BE2C (cell line): ENCODE results near the gene PCDH18.

Experiments used
- DNase-seq: peaks from one replicate; pipeline ENCODE4 v3.0.0-alpha.2; 2020
- H3K27me3 ChIP-seq: fragments of 250-450 bp; sonication (Bioruptor Pico); 2 replicates; pipeline ENCODE4 v1.5.1; 2020; ENCODE audit warnings: mild to moderate bottlenecking
- H3K36me3 ChIP-seq: fragments of 250-450 bp; sonication (Bioruptor Pico); 2 replicates; pipeline ENCODE4 v1.5.1; 2020; ENCODE audit warnings: mild to moderate bottlenecking
- H3K4me1 ChIP-seq: fragments of 250-450 bp; sonication (Bioruptor Pico); 2 replicates; pipeline ENCODE4 v1.5.1; 2020
- H3K4me3 ChIP-seq: 2 replicates; pipeline ENCODE4 v1.5.1; 2011; ENCODE audit warnings: low read depth, low read length
- H3K9me3 ChIP-seq: fragments of 250-450 bp; sonication (Bioruptor Pico); 2 replicates; pipeline ENCODE4 v1.5.1; 2020
- CTCF ChIP-seq: IDR thresholded peaks from 2 replicates; pipeline ENCODE4 v1.5.1; 2012; ENCODE audit warnings: mild to moderate bottlenecking, low read depth, low read length

The PCDH18 gene

DNA sequence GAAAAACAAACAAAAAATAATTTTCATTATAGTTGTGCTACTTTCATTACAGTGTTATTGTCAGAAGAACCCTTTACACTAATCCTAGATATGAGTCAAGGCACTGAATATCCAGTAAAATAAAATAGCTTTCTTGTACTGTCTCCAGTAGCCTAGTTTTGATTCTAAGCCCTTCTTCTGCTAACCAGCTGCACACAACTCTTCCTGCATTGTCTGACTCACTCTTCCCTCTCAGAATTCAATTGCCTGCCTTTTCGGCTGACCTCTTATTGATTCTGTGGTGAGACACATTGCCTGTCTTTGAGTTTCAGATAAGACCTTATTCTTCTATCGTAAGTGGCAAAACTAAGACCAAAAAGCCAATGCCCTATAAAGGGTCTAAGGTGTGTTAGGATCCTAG is 26.7 kb upstream of the PCDH18 start:
- TF ChIP-seq CTCF, result no peak
- no peaks in the 10 kb centered on the region for H3K27me3 ChIP-seq
- no peak for DNase-seq

DNA sequence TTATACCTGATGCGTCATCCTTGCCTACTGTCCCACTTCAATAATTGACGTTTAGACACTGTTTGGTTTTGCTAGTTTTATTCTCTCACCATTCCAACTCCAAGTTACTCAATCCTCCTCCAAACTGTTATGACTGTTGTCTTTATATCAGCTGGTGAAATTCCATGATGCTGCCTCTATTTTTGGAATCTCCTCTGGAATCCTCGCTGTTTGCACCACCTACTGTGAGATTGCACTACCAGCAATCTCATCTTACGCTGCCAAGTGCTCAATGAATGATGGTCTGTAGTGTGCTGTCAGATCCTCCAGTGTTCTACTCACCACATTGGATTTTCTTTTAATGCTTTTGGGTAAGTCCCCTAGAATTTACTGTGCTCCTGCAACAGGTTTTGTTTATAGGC is 13.2 kb upstream of the PCDH18 start:
- H3K27me3 ChIP-seq, result no peaks in the 10 kb centered on the region
- no peak for DNase-seq
- no peaks in the 10 kb centered on the region for H3K9me3 ChIP-seq
- H3K4me3 ChIP-seq, result no peak overlapping the region
- H3K36me3 ChIP-seq, result no peaks in the 10 kb centered on the region
- TF ChIP-seq CTCF, result no peak
- H3K4me1 ChIP-seq, result 0 out of 2 replicates have a peak, but pooled peaks cover 2% of the 10 kb centered on the region

More for the DNA sequence above, 26.7 kb upstream of the PCDH18 start:
- H3K4me3 ChIP-seq, result no peak overlapping the region
- no peaks in the 10 kb centered on the region for H3K9me3 ChIP-seq
- H3K36me3 ChIP-seq, result no peaks in the 10 kb centered on the region
- peaks cover 4% of the 10 kb centered on the region; the same call in 1 of the 2 replicates for H3K4me1 ChIP-seq

DNA sequence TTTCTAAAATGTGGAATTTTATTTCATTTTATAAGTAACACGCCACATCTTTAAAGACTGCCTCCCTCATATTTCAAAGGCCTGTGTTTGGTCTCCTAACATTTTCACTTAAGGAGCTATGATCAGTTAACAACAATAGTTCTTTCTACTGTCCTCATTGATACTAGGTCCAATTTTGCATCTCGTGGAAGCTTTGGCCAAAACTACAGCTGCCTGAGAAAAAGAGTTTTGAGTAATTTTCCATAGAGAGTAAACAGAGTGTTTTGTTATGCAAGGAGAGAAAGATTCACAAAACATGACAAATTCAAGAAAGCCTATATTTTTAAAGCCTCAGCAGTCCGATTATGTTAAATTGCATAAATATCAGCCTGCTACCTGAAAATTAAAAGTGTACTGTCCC is 11.4 kb upstream of the PCDH18 start:
- no peak for TF ChIP-seq CTCF
- no peaks in the 10 kb centered on the region for H3K9me3 ChIP-seq
- H3K27me3 ChIP-seq, result no peaks in the 10 kb centered on the region
- no peak overlapping the region for H3K4me3 ChIP-seq
- H3K4me1 ChIP-seq, result 0 out of 2 replicates have a peak, but pooled peaks cover 2% of the 10 kb centered on the region
- DNase-seq, result no peak
- no peaks in the 10 kb centered on the region for H3K36me3 ChIP-seq

DNA sequence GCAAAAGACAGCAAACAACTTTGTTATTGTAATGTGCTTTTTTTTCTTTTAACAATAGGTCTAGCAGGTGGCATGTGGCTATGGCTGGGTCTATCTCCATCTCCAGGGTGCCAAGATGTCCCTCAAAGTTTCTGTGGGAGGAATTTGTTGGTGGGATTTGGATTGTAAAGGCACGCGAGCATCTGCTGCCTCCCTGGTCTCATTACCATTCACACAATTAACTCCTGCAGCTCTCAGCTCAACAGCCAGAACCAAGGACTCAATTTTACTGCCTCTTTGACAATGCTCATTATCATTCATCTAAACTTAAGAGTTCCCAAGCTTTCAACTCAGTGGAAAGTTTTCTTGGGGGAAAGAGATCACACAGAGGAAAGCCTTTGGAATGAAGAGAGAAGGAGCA is 10.9 kb upstream of the PCDH18 start:
- H3K36me3 ChIP-seq, result no peaks in the 10 kb centered on the region
- no peak for DNase-seq
- H3K9me3 ChIP-seq, result no peaks in the 10 kb centered on the region
- H3K27me3 ChIP-seq, result no peaks in the 10 kb centered on the region
- no peak for TF ChIP-seq CTCF
- no peak overlapping the region for H3K4me3 ChIP-seq
- 0 out of 2 replicates have a peak, but pooled peaks cover 2% of the 10 kb centered on the region for H3K4me1 ChIP-seq

DNA sequence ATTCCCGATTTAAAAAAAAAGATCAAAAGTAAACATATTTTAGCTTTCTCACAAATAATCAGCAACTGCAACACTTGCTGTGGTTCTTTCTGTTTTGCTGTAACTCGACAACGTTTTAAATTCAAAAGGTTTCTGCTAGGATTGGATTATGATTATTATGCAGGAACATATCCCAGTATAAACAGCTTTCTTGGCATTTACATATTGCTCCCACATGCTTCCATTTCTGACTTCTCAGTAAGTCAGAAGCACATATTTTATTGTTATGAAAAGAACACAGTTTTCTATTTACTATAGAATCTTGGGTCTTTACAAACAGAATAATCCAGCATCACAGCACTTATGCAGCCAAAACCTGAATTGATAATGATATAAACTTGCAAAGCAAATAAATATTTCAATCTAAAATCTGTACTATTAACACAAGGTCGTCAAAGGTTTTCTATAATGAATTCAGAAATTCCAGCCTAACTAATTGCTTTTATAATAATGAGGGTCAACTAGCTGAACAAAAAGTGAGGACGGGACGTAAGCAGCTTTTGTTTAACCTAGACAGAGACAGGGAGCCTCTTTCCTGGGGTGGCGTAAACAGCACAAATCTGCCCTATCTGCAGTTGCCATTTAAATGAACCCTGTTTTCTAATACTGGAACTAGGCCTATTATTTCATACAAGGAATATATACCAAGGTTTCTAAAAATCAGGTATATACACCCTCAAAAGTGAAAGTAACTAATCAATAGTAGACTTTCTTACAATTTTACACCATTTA is 9.8 kb upstream of the PCDH18 start:
- Histone ChIP-seq H3K4me3 (no peak overlapping the region), H3K27me3 (no peaks in the 10 kb centered on the region), H3K9me3 (no peaks in the 10 kb centered on the region), H3K36me3 (no peaks in the 10 kb centered on the region), H3K4me1 (0 out of 2 replicates have a peak, but pooled peaks cover 2% of the 10 kb centered on the region)
- DNase-seq, result no peak
- TF ChIP-seq CTCF, result no peak

DNA sequence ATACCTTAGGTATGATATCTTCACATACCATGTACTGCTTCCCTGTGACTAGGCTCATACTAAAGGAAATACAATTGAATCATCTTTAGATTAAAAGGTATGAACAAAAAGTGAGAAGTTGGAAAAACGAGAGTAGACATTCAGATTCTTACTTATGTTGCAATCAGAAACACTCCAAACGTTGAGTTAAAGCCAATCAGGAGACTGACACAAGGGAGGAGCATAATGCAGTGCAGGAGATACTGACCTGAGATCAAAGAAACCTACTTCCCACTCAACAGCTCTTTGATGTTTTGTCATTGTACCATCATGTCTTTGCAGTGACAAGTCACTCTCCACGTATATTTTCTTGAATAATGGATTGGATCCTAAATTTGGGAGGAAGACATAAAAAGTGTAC is 8.9 kb upstream of the PCDH18 start:
- H3K36me3 ChIP-seq, result no peaks in the 10 kb centered on the region
- no peaks in the 10 kb centered on the region for H3K27me3 ChIP-seq
- H3K4me1 ChIP-seq, result 0 out of 2 replicates have a peak, but pooled peaks cover 2% of the 10 kb centered on the region
- no peak for TF ChIP-seq CTCF
- DNase-seq, result no peak
- no peak overlapping the region for H3K4me3 ChIP-seq
- H3K9me3 ChIP-seq, result no peaks in the 10 kb centered on the region
